Activated CD8-positive, alpha-beta T cell treated with anti-CD3 and anti-CD28 coated beads for 36 hours (primary cell): ENCODE measurements around the gene GNPTG. TPM values are rescaled to one million over a fixed set of nuclear protein-coding genes. Genes with fewer than 3 reads are reported as not detected.

Source experiments
- ATAC-seq: fragments of 200-7000 bp; cut with Tn5 transposase; one replicate; pipeline ENCODE4 v1.10.0; 2021; ENCODE audit warnings: mild to moderate bottlenecking, moderate library complexity
- CTCF ChIA-PET: fragments of 350-600 bp; sonication (Branson Sonifier 250); formaldehyde crosslinking; loops from one replicate; lab custom pipeline; 2021; ENCODE audit warnings: antibody characterized with exemption; lab: Charles Lee
- POLR2A ChIA-PET: fragments of 350-600 bp; sonication (Branson Sonifier 250); formaldehyde crosslinking; loops from one replicate; lab custom pipeline; 2021; ENCODE audit warnings: antibody characterized with exemption; lab: Charles Lee
- DNase-seq: peaks from one replicate; pipeline ENCODE4 v3.0.0-alpha.2; 2020
- H3K27ac Mint-ChIP-seq: one replicate; pipeline ENCODE4 v1.8.0; 2021; ENCODE audit warnings: mild to moderate bottlenecking, mixed read lengths
- H3K27me3 Mint-ChIP-seq: one replicate; pipeline ENCODE4 v1.8.0; 2021; ENCODE audit warnings: mixed read lengths
- H3K36me3 Mint-ChIP-seq: one replicate; pipeline ENCODE4 v1.8.0; 2021; ENCODE audit warnings: low read depth, mixed read lengths
- H3K4me1 Mint-ChIP-seq: one replicate; pipeline ENCODE4 v1.8.0; 2021; ENCODE audit warnings: low read depth, mixed read lengths
- H3K4me3 Mint-ChIP-seq: one replicate; pipeline ENCODE4 v1.8.0; 2021; ENCODE audit warnings: mild to moderate bottlenecking, moderate library complexity, mixed read lengths
- H3K9me3 Mint-ChIP-seq: one replicate; pipeline ENCODE4 v1.8.0; 2021; ENCODE audit warnings: mixed read lengths
- CTCF ChIP-seq: fragments of 200-600 bp; IDR thresholded peaks from one replicate; pipeline ENCODE4 v1.8.0; 2022; ENCODE audit warnings: antibody characterized with exemption, mild to moderate bottlenecking
- intact Hi-C: fragments of 100-400 bp; cut with micrococcal nuclease; formaldehyde crosslinking; loops from one replicate; pipeline ENCODE4 v1.10.0; 2022
- total RNA-seq, 2 experiments: library from RNA; stranded (reverse); gene quantifications; one replicate each; pipeline ENCODE4 v1.2.3, GENCODE V29; 2021

The GNPTG gene
- total RNA-seq, 2 experiments from 2014 or later, result 17.3 to 19.2 TPM

GRCh38 chr16:1340730-1341494 is 10.8 kb upstream of the GNPTG start:
- ATAC-seq (no peak), DNase-seq (no peak)
- TF ChIP-seq CTCF, result no peak
- H3K36me3 Mint-ChIP-seq, result no peaks in the 10 kb centered on the region
- POLR2A ChIA-PET, result no interaction called here
- intact Hi-C loops, result no loop called here
- H3K4me3 Mint-ChIP-seq, result no peak overlapping the region
- CTCF ChIA-PET, result interaction anchor here (2.9 kb wide), 1 partner anchor 22 kb away, joined by 10 read pairs; no protein-coding TSS in a partner anchor
- H3K4me1 Mint-ChIP-seq, result peaks cover 18% of the 10 kb centered on the region
- no peaks in the 10 kb centered on the region for H3K27me3 Mint-ChIP-seq
- H3K9me3 Mint-ChIP-seq, result no peaks in the 10 kb centered on the region
- H3K27ac Mint-ChIP-seq, result no peak overlapping the region

GRCh38 chr16:1341495-1342420 is 10.0 kb upstream of the GNPTG start:
- Mint-ChIP-seq H3K36me3 (no peaks in the 10 kb centered on the region), H3K9me3 (no peaks in the 10 kb centered on the region), H3K27ac (no peak overlapping the region), H3K4me3 (peak overlapping the region; percentile 38), H3K4me1 (peaks cover 18% of the 10 kb centered on the region), H3K27me3 (no peaks in the 10 kb centered on the region)
- CTCF ChIA-PET, result interaction anchor here (2.9 kb wide), 1 partner anchor 22 kb away, joined by 10 read pairs; no protein-coding TSS in a partner anchor
- DNase-seq (no peak), ATAC-seq (no peak)
- intact Hi-C loops, result no loop called here
- POLR2A ChIA-PET, result interaction anchor here (0.9 to 1.7 kb wide), 5 partner anchors 9 to 38 kb away, joined by 3 to 5 read pairs (median 3); partner anchors contain the start of gene BAIAP3
- no peak for TF ChIP-seq CTCF

- TF ChIP-seq CTCF, result no peak
- intact Hi-C loops, result no loop called here
- Mint-ChIP-seq H3K27ac (no peak overlapping the region), H3K27me3 (no peaks in the 10 kb centered on the region), H3K9me3 (no peaks in the 10 kb centered on the region), H3K4me1 (peaks cover 18% of the 10 kb centered on the region), H3K36me3 (no peaks in the 10 kb centered on the region), H3K4me3 (peak overlapping the region; percentile 38)
- ATAC-seq (peak; percentile 94), DNase-seq (peak; percentile 96)
- ChIA-PET POLR2A (interaction anchor here (1.5 to 1.7 kb wide), 5 partner anchors 10 to 37 kb away, joined by 3 to 5 read pairs (median 4); partner anchors contain the start of gene BAIAP3), CTCF (interaction anchor here (2.9 kb wide), 1 partner anchor 21 kb away, joined by 10 read pairs; no protein-coding TSS in a partner anchor)
Measured at GRCh38 chr16:1342526-1343427, 9.0 kb upstream of the GNPTG start.

GRCh38 chr16:1343428-1344242 is 8.1 kb upstream of the GNPTG start:
- intact Hi-C loops, result no loop called here
- H3K4me1 Mint-ChIP-seq, result peaks cover 18% of the 10 kb centered on the region
- DNase-seq (no peak), ATAC-seq (no peak)
- peak overlapping the region; percentile 38 for H3K4me3 Mint-ChIP-seq
- no peak for TF ChIP-seq CTCF
- ChIA-PET CTCF (interaction anchor here (1.6 to 2.9 kb wide), 2 partner anchors 20 to 43 kb away, joined by 4 to 10 read pairs; no protein-coding TSS in a partner anchor), POLR2A (interaction anchor here (1.5 to 1.7 kb wide), 3 partner anchors 17 to 35 kb away, joined by 3 to 5 read pairs (median 4); no protein-coding TSS in a partner anchor)
- H3K27me3 Mint-ChIP-seq, result no peaks in the 10 kb centered on the region
- no peaks in the 10 kb centered on the region for H3K36me3 Mint-ChIP-seq
- H3K27ac Mint-ChIP-seq, result no peak overlapping the region
- H3K9me3 Mint-ChIP-seq, result no peaks in the 10 kb centered on the region
